Activated CD4-positive, alpha-beta T cell treated with anti-CD3 and anti-CD28 coated beads, Interleukin-2, amount 50 U/mL, for 24 hours (primary cell): ENCODE results near the gene SELP.
"Not testable (repeated sequence)": the region's sequence is repeated elsewhere in the genome, so short reads cannot be mapped to it uniquely, and the experiment has no call there.

Source experiments
- DNase-seq, 2 donors: peaks; one replicate each; pipeline ENCODE4 v3.0.0-alpha.2; 2020; ENCODE audit warnings: low read depth in 1 of 2, low spot score in 1 of 2

The SELP gene

GRCh38 chr1:169630006-169630405 is at the start of gene SELP:
Gene SELP, minus strand, starts transcription at chr1:169630124. Its CDS starts 50 bp downstream, at chr1:169630074.
- no peak for DNase-seq

GRCh38 chr1:169679692-169680091 is 49.8 kb upstream of the SELP start:
- DNase-seq: no peak

- DNase-seq: no peak
These were observed 46.1 kb upstream of the SELP start for GRCh38 chr1:169676001-169676400.

GRCh38 chr1:169670836-169671235 is 40.9 kb upstream of the SELP start:
- no peak for DNase-seq

GRCh38 chr1:169670244-169670643 is 40.3 kb upstream of the SELP start:
- DNase-seq: not testable (repeated sequence)

- not testable (repeated sequence) for DNase-seq
These were observed 38.0 kb upstream of the SELP start for GRCh38 chr1:169667699-169668596.

GRCh38 chr1:169667227-169667639 is 37.3 kb upstream of the SELP start:
- DNase-seq: not testable (repeated sequence)

GRCh38 chr1:169662680-169663079 is 32.8 kb upstream of the SELP start:
- not testable (repeated sequence) for DNase-seq

GRCh38 chr1:169661066-169661465 is 31.1 kb upstream of the SELP start:
- not testable (repeated sequence) for DNase-seq

GRCh38 chr1:169658777-169659176 is 28.9 kb upstream of the SELP start:
- not testable (repeated sequence) for DNase-seq

- no peak for DNase-seq
These were observed 23.9 kb upstream of the SELP start for GRCh38 chr1:169653873-169654272.

GRCh38 chr1:169651035-169651434 is 21.1 kb upstream of the SELP start:
- DNase-seq: no peak

GRCh38 chr1:169650551-169650950 is 20.6 kb upstream of the SELP start:
- DNase-seq: no peak

GRCh38 chr1:169648709-169649108 is 18.8 kb upstream of the SELP start:
- no peak for DNase-seq

GRCh38 chr1:169648187-169648586 is 18.3 kb upstream of the SELP start:
- DNase-seq: no peak

GRCh38 chr1:169647512-169647911 is 17.6 kb upstream of the SELP start:
- no peak for DNase-seq

GRCh38 chr1:169644297-169644696 is 14.4 kb upstream of the SELP start:
- no peak for DNase-seq

- DNase-seq: no peak
These were observed 5.0 kb upstream of the SELP start for GRCh38 chr1:169634877-169635276.

GRCh38 chr1:169634145-169634544 is 4.2 kb upstream of the SELP start:
- no peak for DNase-seq

GRCh38 chr1:169631249-169631648 is 1.3 kb upstream of the SELP start:
- no peak for DNase-seq

- no peak for DNase-seq
These were observed 5.0 kb downstream of the SELP start for GRCh38 chr1:169624912-169625311.

- no peak for DNase-seq
These were observed 5.8 kb downstream of the SELP start for GRCh38 chr1:169624122-169624521.
